Gastroesophageal sphincter (tissue), 4 donors: ENCODE measurements around the gene ZDHHC4. TPM values are rescaled to one million over a fixed set of nuclear protein-coding genes. Genes with fewer than 3 reads are reported as not detected.
A peak's percentile ranks its signal among the peaks of the same experiment; 100 is the strongest.

Experiments
- ATAC-seq: fragments of 150-250 bp; one replicate; pipeline ENCODE4 v1.9.1; 2016; ENCODE audit warnings: mild to moderate bottlenecking, moderate library complexity
- H3K27ac ChIP-seq, 4 donors: fragments of 200-600 bp; sonication (generic) in 3 of 4; 1 replicate in 3 of 4; 2 replicates in 1 of 4; pipeline ENCODE4 v1.5.1; 2016 to 2019
- H3K27me3 ChIP-seq: fragments of 200-600 bp; sonication (generic); one replicate; pipeline ENCODE4 v1.5.1; 2019
- H3K36me3 ChIP-seq, 2 donors: fragments of 200-600 bp; sonication (generic); one replicate each; pipeline ENCODE4 v1.5.1; 2019; ENCODE audit warnings: control low read depth in 1 of 2
- H3K4me1 ChIP-seq, 3 donors: fragments of 200-600 bp; sonication (generic); 1 replicate in 2 of 3; 2 replicates in 1 of 3; pipeline ENCODE4 v1.5.1; 2016 to 2019; ENCODE audit warnings: control low read depth in 2 of 3
- H3K4me3 ChIP-seq, 2 donors: fragments of 200-600 bp; sonication (generic); one replicate each; pipeline ENCODE4 v1.5.1; 2019; ENCODE audit warnings: mild to moderate bottlenecking in 1 of 2, moderate library complexity in 1 of 2
- H3K9me3 ChIP-seq, 3 donors: fragments of 200-600 bp; sonication (generic); one replicate each; pipeline ENCODE4 v1.5.1; 2017 to 2019; ENCODE audit warnings: control low read depth in 2 of 3
- EP300 ChIP-seq: sonication (generic); formaldehyde crosslinking; IDR thresholded peaks from one replicate; pipeline ENCODE4 v1.6.1; 2017; ENCODE audit warnings: antibody characterized with exemption, mild to moderate bottlenecking
- POLR2A ChIP-seq, 2 donors: fragments of 450-650 bp; IDR thresholded peaks; one replicate each; pipeline ENCODE4 v1.6.1; 2017; ENCODE audit warnings: antibody characterized with exemption in 2 of 2, mild to moderate bottlenecking in 2 of 2, moderate library complexity in 1 of 2
- POLR2AphosphoS5 ChIP-seq: sonication (generic); formaldehyde crosslinking; IDR thresholded peaks from one replicate; pipeline ENCODE4 v1.6.1; 2017; ENCODE audit warnings: antibody characterized with exemption
- WGBS, 2 donors: methylation state at CpG; one replicate each; pipeline ENCODE4 v1.1.5; 2018; ENCODE audit warnings: low coverage in 1 of 2; 5-methylcytosine and 5-hydroxymethylcytosine counted together
- total RNA-seq, 4 donors: library from RNA; depleted of rRNA; stranded (reverse); fragments of >200 nt; gene quantifications; one replicate each; pipeline ENCODE4 v1.1.0, GENCODE V29; 2016
- TF ChIP-seq, protein P1 (sequence below), 4 experiments: fragments of 200-600 bp in 2 of 4; fragments of 450-650 bp in 2 of 4; sonication (generic) in 1 of 4; IDR thresholded peaks; one replicate each; pipeline ENCODE4 v1.5.1; 2017 to 2019; ENCODE audit warnings: antibody characterized with exemption in 4 of 4, mild to moderate bottlenecking in 2 of 4, moderate library complexity in 2 of 4

Gene ZDHHC4
- total RNA-seq, 4 donors from 2014 or later, result 54.6 to 63.8 (median 58.8) TPM

DNA sequence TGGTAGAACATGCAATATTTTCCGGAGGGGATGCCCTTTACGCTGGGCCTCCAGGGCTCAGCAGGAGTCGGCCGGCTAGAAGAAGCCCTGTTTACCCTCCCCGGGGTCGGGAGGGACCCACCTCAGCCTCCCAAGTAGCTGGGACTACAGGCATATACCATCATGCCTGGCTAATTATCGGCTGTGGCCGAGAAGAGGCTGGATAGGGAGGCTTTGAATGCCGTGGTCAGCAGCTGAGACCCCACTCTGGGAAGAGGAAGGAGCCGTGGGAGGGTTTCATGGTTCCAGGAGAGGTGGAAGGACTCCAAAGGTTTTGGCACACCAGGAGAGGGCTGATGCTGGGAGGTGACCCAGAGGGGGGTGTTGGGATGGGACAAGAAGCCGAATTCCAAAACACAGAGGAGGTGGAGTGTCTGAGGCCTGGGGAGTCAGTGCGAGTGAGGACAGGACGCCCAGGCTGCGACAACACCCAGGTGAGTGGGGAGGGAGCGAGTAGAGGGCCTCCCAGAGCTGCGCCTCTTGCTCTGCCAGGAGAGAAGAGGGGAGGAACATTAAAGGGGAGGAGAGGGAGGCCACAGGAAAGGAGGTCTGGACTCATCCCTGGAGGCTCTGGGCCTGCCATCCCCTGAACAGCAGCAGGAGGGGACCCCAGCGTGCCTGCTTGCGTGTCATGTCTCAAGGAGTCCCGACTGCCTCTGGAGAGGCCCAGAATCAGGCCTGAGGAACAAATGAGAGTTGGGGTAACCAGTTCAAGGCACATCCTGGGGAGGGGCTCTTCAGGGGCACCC is 45.6 kb upstream of the ZDHHC4 start:
- Histone ChIP-seq H3K36me3 (no peaks in the 10 kb centered on the region), H3K4me1 (peaks cover 0 to 22% (median 13%) of the 10 kb centered on the region in 3 donors), H3K9me3 (no peaks in the 10 kb centered on the region), H3K27ac (no peak overlapping the region), H3K27me3 (peaks cover 86% of the 10 kb centered on the region), H3K4me3 (no peak overlapping the region)
- 34 to 50% methylated on average over 4 to 7 of the region's 19 CpGs for WGBS, 2 donors
- no peak for TF ChIP-seq POLR2A (IDR thresholded peaks at IDR 0.05)
- no peak for TF ChIP-seq EP300
- TF ChIP-seq, protein P1, sequence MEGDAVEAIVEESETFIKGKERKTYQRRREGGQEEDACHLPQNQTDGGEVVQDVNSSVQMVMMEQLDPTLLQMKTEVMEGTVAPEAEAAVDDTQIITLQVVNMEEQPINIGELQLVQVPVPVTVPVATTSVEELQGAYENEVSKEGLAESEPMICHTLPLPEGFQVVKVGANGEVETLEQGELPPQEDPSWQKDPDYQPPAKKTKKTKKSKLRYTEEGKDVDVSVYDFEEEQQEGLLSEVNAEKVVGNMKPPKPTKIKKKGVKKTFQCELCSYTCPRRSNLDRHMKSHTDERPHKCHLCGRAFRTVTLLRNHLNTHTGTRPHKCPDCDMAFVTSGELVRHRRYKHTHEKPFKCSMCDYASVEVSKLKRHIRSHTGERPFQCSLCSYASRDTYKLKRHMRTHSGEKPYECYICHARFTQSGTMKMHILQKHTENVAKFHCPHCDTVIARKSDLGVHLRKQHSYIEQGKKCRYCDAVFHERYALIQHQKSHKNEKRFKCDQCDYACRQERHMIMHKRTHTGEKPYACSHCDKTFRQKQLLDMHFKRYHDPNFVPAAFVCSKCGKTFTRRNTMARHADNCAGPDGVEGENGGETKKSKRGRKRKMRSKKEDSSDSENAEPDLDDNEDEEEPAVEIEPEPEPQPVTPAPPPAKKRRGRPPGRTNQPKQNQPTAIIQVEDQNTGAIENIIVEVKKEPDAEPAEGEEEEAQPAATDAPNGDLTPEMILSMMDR (IDR thresholded peaks at IDR 0.05), result no peak
- TF ChIP-seq POLR2AphosphoS5, result no peak
- no peak for ATAC-seq

DNA sequence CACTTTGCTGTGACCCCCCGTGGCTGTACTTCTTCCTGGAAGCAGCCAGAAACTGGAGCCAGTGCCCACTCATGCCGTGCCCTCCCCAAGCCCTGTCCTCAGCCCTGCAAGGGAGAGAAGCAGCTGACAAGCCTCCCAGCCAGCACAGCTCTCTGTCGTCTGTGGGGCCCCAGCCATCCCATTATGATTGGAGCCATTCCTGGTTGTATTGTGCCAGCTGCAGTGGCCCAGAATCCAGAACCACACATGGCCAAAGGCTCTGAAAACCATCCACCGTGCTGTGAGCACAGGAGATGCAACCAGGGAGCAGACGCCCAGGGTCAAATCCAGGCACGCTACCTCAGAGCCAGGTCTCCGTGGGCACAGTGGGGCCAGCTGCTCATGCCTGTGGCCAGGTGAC is 44.7 kb upstream of the ZDHHC4 start:
- Histone ChIP-seq H3K9me3 (no peaks in the 10 kb centered on the region), H3K4me1 (peaks cover 0 to 22% (median 11%) of the 10 kb centered on the region in 3 donors), H3K4me3 (no peak overlapping the region), H3K27me3 (peaks cover 86% of the 10 kb centered on the region), H3K36me3 (no peaks in the 10 kb centered on the region), H3K27ac (no peak overlapping the region)
- 17% methylated on average over 2 of the region's 7 CpGs; no CpG with 5 or more reads in 1 of the 2 donors for WGBS, 2 donors
- TF ChIP-seq, protein P1 (IDR thresholded peaks at IDR 0.05), result no peak
- TF ChIP-seq EP300, result no peak
- ATAC-seq, result no peak

DNA sequence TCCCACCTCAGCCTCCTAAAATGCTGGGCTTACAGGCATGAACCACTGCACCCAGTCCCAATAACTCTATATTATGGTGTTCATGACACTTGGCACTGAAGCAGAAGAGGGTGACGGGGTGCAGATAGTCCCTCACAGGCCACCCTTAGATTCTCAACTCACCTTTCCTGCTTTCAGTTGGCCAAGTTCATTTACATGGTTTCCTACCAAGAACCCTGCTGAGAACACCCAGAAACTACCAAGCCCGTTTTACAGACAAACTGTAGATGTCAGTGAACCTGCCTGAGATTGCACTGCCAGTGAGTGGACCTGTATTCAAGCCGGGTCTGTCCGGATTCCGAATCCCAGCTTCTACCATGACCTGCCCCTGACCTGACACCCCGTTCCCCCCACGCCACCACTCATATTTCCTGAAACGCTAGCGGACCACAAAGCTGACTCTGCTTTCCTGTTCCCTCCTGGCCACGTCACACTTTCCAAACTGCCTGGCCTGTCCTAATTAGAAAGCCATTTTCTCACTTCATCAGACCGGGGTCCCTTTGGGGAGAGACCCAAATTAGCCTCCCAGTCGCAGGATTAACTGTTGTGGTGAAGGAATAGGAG is 43.3 kb upstream of the ZDHHC4 start:
- WGBS, 2 donors, result 52% methylated on average over 3 of the region's 12 CpGs; no CpG with 5 or more reads in 1 of the 2 donors
- TF ChIP-seq, protein P1 (IDR thresholded peaks at IDR 0.05), result no peak
- no peak for TF ChIP-seq EP300
- no peak for TF ChIP-seq POLR2A (IDR thresholded peaks at IDR 0.05)
- no peak for TF ChIP-seq POLR2AphosphoS5
- H3K27me3 ChIP-seq, result peaks cover 86% of the 10 kb centered on the region
- no peaks in the 10 kb centered on the region for H3K9me3 ChIP-seq
- H3K36me3 ChIP-seq, result no peaks in the 10 kb centered on the region
- ATAC-seq, result no peak
- H3K27ac ChIP-seq, result no peak overlapping the region
- no peak overlapping the region for H3K4me3 ChIP-seq
- peaks cover 0 to 22% (median 11%) of the 10 kb centered on the region in 3 donors for H3K4me1 ChIP-seq

DNA sequence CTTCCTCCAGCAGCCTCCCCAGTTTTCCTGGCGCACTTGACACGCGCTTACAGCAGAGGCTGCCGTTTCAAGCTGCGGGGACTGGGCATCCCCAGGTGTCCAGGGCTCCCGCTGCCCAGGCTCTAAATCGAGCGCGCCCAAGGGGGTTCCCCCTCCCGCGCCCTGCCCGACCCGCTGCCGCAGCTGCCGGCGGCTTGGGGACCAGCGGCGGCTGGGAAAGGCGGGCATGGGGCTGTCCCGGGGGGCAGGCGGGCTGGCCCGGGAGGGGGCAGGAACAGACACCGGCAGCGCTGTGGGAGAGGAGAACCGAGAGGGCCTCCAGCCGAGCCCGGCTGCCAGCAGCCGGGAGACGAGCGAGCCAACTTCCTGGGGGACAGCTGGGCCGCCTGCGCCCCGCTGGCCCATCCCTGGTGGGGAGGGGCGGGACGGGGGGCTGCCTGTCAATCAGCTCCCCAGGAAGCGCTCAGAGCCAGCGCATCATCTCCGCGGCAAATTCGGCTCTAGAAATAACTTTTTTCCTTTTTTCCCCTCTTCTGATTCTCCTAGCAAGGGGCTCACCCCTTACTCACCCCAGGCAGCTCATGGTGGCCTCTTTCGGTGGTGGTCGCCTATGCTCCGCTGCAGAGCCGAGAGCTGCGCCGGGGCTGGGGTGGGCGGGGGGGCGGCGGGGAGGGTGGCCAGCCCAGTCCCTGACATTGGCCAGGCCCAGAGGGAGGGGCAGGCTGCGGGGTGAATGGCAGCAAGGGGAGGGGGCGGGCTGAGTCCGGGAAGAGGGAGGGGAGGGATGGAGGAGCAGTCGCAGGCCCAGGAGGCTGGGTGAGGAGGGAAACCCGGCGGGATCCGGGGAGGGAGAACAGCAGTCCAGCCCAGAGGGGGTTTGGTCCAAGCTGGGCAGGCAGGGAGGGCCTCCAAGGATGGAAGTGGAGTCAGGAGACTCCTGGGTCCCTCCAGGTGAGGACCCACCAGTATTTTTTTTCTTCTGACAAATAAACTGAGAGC is 40.7 kb upstream of the ZDHHC4 start:
- ATAC-seq, result no peak

More for the DNA sequence above, 40.7 kb upstream of the ZDHHC4 start:
- H3K27me3 ChIP-seq, result peaks cover 86% of the 10 kb centered on the region
- H3K27ac ChIP-seq, result no peak overlapping the region
- whole genome bisulfite sequencing, 2 donors, result 0 to 4% methylated on average over 3 to 4 of the region's 56 CpGs
- no peaks in the 10 kb centered on the region for H3K36me3 ChIP-seq
- H3K4me3 ChIP-seq, result peak overlapping the region in 1 of 2 donors; percentile 38
- no peak for TF ChIP-seq EP300
- TF ChIP-seq POLR2AphosphoS5, result no peak
- TF ChIP-seq POLR2A (IDR thresholded peaks at IDR 0.05), result no peak
- TF ChIP-seq, protein P1 (IDR thresholded peaks at IDR 0.05), result no peak
- H3K9me3 ChIP-seq, result no peaks in the 10 kb centered on the region
- H3K4me1 ChIP-seq, result peaks cover 0 to 12% (median 6%) of the 10 kb centered on the region in 3 donors
